Jurkat, Clone E6-1 (cell line): ENCODE measurements around the gene THADA.

ENCODE experiments used
- DNase-seq: peaks from one replicate; pipeline ENCODE4 v3.0.0-alpha.2; 2011; ENCODE audit warnings: low read depth, low spot score
- H3K4me3 ChIP-seq: 2 replicates; pipeline ENCODE4 v1.5.1; 2011; ENCODE audit warnings: mild to moderate bottlenecking, low read length, control low read depth, moderate library complexity

Gene THADA

GRCh38 chr2:43346602-43347567 lies 249.0 kb downstream of the THADA start:
- DNase-seq: no peak
- no peak overlapping the region for H3K4me3 ChIP-seq

GRCh38 chr2:43345872-43346271 lies 250.0 kb downstream of the THADA start:
- no peak overlapping the region for H3K4me3 ChIP-seq
- DNase-seq: no peak

GRCh38 chr2:43345391-43345813 lies 250.4 kb downstream of the THADA start:
- DNase-seq: no peak
- no peak overlapping the region for H3K4me3 ChIP-seq

GRCh38 chr2:43344868-43345373 lies 250.9 kb downstream of the THADA start:
- H3K4me3 ChIP-seq: no peak overlapping the region
- DNase-seq: no peak

GRCh38 chr2:43343573-43344304 lies 252.1 kb downstream of the THADA start:
- no peak overlapping the region for H3K4me3 ChIP-seq
- DNase-seq: no peak

GRCh38 chr2:43341959-43342757 lies 253.7 kb downstream of the THADA start:
- DNase-seq: no peak
- no peak overlapping the region for H3K4me3 ChIP-seq

- H3K4me3 ChIP-seq: no peak overlapping the region
- DNase-seq: no peak
These were observed 254.9 kb downstream of the THADA start for GRCh38 chr2:43340945-43341356.

- no peak overlapping the region for H3K4me3 ChIP-seq
- no peak for DNase-seq
These were observed 255.8 kb downstream of the THADA start for GRCh38 chr2:43340066-43340465.

- H3K4me3 ChIP-seq: no peak overlapping the region
- no peak for DNase-seq
These were observed 262.1 kb downstream of the THADA start for GRCh38 chr2:43333656-43334144.

GRCh38 chr2:43333101-43333655 lies 262.7 kb downstream of the THADA start:
- DNase-seq: no peak
- no peak overlapping the region for H3K4me3 ChIP-seq

- DNase-seq: no peak
- H3K4me3 ChIP-seq: no peak overlapping the region
These were observed 263.2 kb downstream of the THADA start for GRCh38 chr2:43332653-43333052.

GRCh38 chr2:43331422-43331821 lies 264.4 kb downstream of the THADA start:
- no peak overlapping the region for H3K4me3 ChIP-seq
- DNase-seq: no peak

GRCh38 chr2:43329637-43330036 lies 266.2 kb downstream of the THADA start:
- no peak overlapping the region for H3K4me3 ChIP-seq
- no peak for DNase-seq

GRCh38 chr2:43328832-43329231 lies 267.0 kb downstream of the THADA start:
- H3K4me3 ChIP-seq: no peak overlapping the region
- no peak for DNase-seq

- DNase-seq: no peak
- no peak overlapping the region for H3K4me3 ChIP-seq
These were observed 267.7 kb downstream of the THADA start for GRCh38 chr2:43328133-43328532.

- DNase-seq: no peak
- no peak overlapping the region for H3K4me3 ChIP-seq
These were observed 268.7 kb downstream of the THADA start for GRCh38 chr2:43327119-43327518.

GRCh38 chr2:43326101-43326825 lies 269.6 kb downstream of the THADA start:
- DNase-seq: no peak
- no peak overlapping the region for H3K4me3 ChIP-seq

- DNase-seq: no peak
- no peak overlapping the region for H3K4me3 ChIP-seq
These were observed 270.6 kb downstream of the THADA start for GRCh38 chr2:43325107-43325811.
